ENCODE data around the gene GCDH.
"Not testable (repeated sequence)": the region's sequence is repeated elsewhere in the genome, so short reads cannot be mapped to it uniquely, and the experiment has no call there.

Gene GCDH

GRCh38 chr19:12882589-12882988, 8.4 kb upstream of the GCDH start:
- no peak for DNase-seq (ENCODE audit: insufficient read length, low spot score)
- FAIRE-seq: no peak
- no peak for TF ChIP-seq POLR2A (IDR thresholded peaks at IDR 0.05; ENCODE audit: low read depth, low read length)

GRCh38 chr19:12884202-12884601, 6.8 kb upstream of the GCDH start:
- TF ChIP-seq POLR2A (IDR thresholded peaks at IDR 0.05; ENCODE audit: low read depth, low read length): no peak
- DNase-seq (ENCODE audit: insufficient read length, low spot score): no peak
- no peak for FAIRE-seq

- DNase-seq (ENCODE audit: insufficient read length, low spot score): no peak
- TF ChIP-seq POLR2A (IDR thresholded peaks at IDR 0.05; ENCODE audit: low read depth, low read length): no peak
- FAIRE-seq: no peak
Observed at GRCh38 chr19:12884627-12884925, 6.4 kb upstream of the GCDH start.

- TF ChIP-seq POLR2A (IDR thresholded peaks at IDR 0.05; ENCODE audit: low read depth, low read length): no peak
- DNase-seq (ENCODE audit: insufficient read length, low spot score): no peak
- FAIRE-seq: no peak
Observed at GRCh38 chr19:12884926-12885748, 5.8 kb upstream of the GCDH start.

GRCh38 chr19:12885749-12886650, 5.0 kb upstream of the GCDH start:
- FAIRE-seq (no peak), DNase-seq (ENCODE audit: insufficient read length, low spot score) (no peak)
- TF ChIP-seq POLR2A (IDR thresholded peaks at IDR 0.05; ENCODE audit: low read depth, low read length): no peak

GRCh38 chr19:12886651-12886968, 4.3 kb upstream of the GCDH start:
- FAIRE-seq: no peak
- no peak for TF ChIP-seq POLR2A (IDR thresholded peaks at IDR 0.05; ENCODE audit: low read depth, low read length)
- DNase-seq (ENCODE audit: insufficient read length, low spot score): no peak

GRCh38 chr19:12886969-12887747, 3.8 kb upstream of the GCDH start, which contains the start of gene KLF1:
TSS of gene KLF1 (minus strand) at chr19:12887201. CDS start at chr19:12887140, 61 bp downstream.
- TF ChIP-seq POLR2A (IDR thresholded peaks at IDR 0.05; ENCODE audit: low read depth, low read length): no peak
- DNase-seq (ENCODE audit: insufficient read length, low spot score) (no peak), FAIRE-seq (no peak)

- DNase-seq (ENCODE audit: insufficient read length, low spot score) (no peak), FAIRE-seq (no peak)
- no peak for TF ChIP-seq POLR2A (IDR thresholded peaks at IDR 0.05; ENCODE audit: low read depth, low read length)
Observed at GRCh38 chr19:12888006-12888603, 2.9 kb upstream of the GCDH start.

- not testable (repeated sequence) for DNase-seq (ENCODE audit: insufficient read length, low spot score); FAIRE-seq
Observed at GRCh38 chr19:12890299-12890786, 617 bp upstream of the GCDH start.

GRCh38 chr19:12891553-12892021, 627 bp downstream of the GCDH start:
- DNase-seq (ENCODE audit: insufficient read length, low spot score) (no peak), FAIRE-seq (no peak)
- TF ChIP-seq POLR2A (IDR thresholded peaks at IDR 0.05; ENCODE audit: low read depth, low read length): no peak

GRCh38 chr19:12893582-12893981, 2.6 kb downstream of the GCDH start:
- TF ChIP-seq POLR2A (IDR thresholded peaks at IDR 0.05; ENCODE audit: low read depth, low read length): no peak
- DNase-seq (ENCODE audit: insufficient read length, low spot score): no peak
- FAIRE-seq: no peak

- TF ChIP-seq POLR2A (IDR thresholded peaks at IDR 0.05; ENCODE audit: low read depth, low read length): no peak
- no peak for DNase-seq (ENCODE audit: insufficient read length, low spot score)
- FAIRE-seq: no peak
Observed at GRCh38 chr19:12896460-12896859, 5.5 kb downstream of the GCDH start.

- FAIRE-seq (no peak), DNase-seq (ENCODE audit: insufficient read length, low spot score) (no peak)
- no peak for TF ChIP-seq POLR2A (IDR thresholded peaks at IDR 0.05; ENCODE audit: low read depth, low read length)
Observed at GRCh38 chr19:12899891-12900518, 9.0 kb downstream of the GCDH start.
